Osteoblast (primary cell): ENCODE data around the gene PTPRB. TPM values are rescaled to one million over a fixed set of nuclear protein-coding genes. Genes with fewer than 3 reads are reported as not detected.

ENCODE experiments used
- DNase-seq: peaks from one replicate; pipeline ENCODE4 v3.0.0; 2011; ENCODE audit warnings: low spot score, mixed read lengths; ENCODE audit not compliant: insufficient read length; ENCODE audit errors: missing footprints
- H2AFZ ChIP-seq: 2 replicates; pipeline ENCODE4 v1.6.0; 2011; ENCODE audit warnings: mild to moderate bottlenecking, low read length
- H3K27ac ChIP-seq: 2 replicates; pipeline ENCODE4 v1.5.1; 2011; ENCODE audit warnings: mild to moderate bottlenecking, low read depth, low read length, moderate library complexity
- H3K27me3 ChIP-seq: 2 replicates; pipeline ENCODE4 v1.6.0; 2012; ENCODE audit warnings: mild to moderate bottlenecking, control low read depth, inconsistent platforms, low read length, moderate library complexity; ENCODE audit not compliant: insufficient read depth
- H3K36me3 ChIP-seq: 2 replicates; pipeline ENCODE4 v1.5.1; 2011; ENCODE audit warnings: mild to moderate bottlenecking, low read length, control low read depth, moderate library complexity; ENCODE audit not compliant: insufficient read depth
- H3K4me1 ChIP-seq: 2 replicates; pipeline ENCODE4 v1.5.1; 2011; ENCODE audit warnings: mild to moderate bottlenecking, low read length, control low read depth, moderate library complexity; ENCODE audit not compliant: insufficient read depth
- H3K4me2 ChIP-seq: 2 replicates; pipeline ENCODE4 v1.6.0; 2011; ENCODE audit warnings: mild to moderate bottlenecking, low read length; ENCODE audit not compliant: insufficient read depth
- H3K4me3 ChIP-seq: fragments of 200-600 bp; sonication (generic); 3 replicates; pipeline ENCODE4 v1.5.1; 2012; ENCODE audit warnings: mild to moderate bottlenecking, low read length, inconsistent platforms; ENCODE audit not compliant: insufficient read depth
- H3K79me2 ChIP-seq: 2 replicates; pipeline ENCODE4 v1.6.0; 2012; ENCODE audit warnings: mild to moderate bottlenecking, low read length, control low read depth, inconsistent platforms; ENCODE audit not compliant: insufficient read depth
- H3K9me3 ChIP-seq: 2 replicates; pipeline ENCODE4 v1.5.1; 2011; ENCODE audit warnings: low read depth, low read length, control low read depth
- H4K20me1 ChIP-seq: 2 replicates; pipeline ENCODE4 v1.6.0; 2012; ENCODE audit warnings: mild to moderate bottlenecking, low read length, control low read depth; ENCODE audit not compliant: insufficient read depth
- CTCF ChIP-seq: IDR thresholded peaks from 2 replicates; pipeline ENCODE4 v1.5.1; 2011; ENCODE audit warnings: mild to moderate bottlenecking, low read depth, low read length, moderate library complexity; ENCODE audit errors: extremely low read depth
- total RNA-seq: library from RNA; depleted of rRNA; stranded (reverse); fragments of >200 nt; gene quantifications from 2 replicates; pipeline ENCODE4 v1.2.3, GENCODE V29; 2012

PTPRB gene
- total RNA-seq, 1 donor = 1.1 TPM

- H3K9me3 ChIP-seq = no peaks in the 10 kb centered on the region
- DNase-seq = no peak
- no peak for TF ChIP-seq CTCF
- H3K79me2 ChIP-seq = no peaks in the 10 kb centered on the region
- H3K4me2 ChIP-seq = no peak overlapping the region
- H4K20me1 ChIP-seq = no peaks in the 10 kb centered on the region
- no peak overlapping the region for H3K27ac ChIP-seq
- H2AFZ ChIP-seq = no peak overlapping the region
- H3K27me3 ChIP-seq = peaks cover 16% of the 10 kb centered on the region
- no peak overlapping the region for H3K4me3 ChIP-seq
- no peaks in the 10 kb centered on the region for H3K36me3 ChIP-seq
- peaks cover 7% of the 10 kb centered on the region for H3K4me1 ChIP-seq
Observed at GRCh38 chr12:70608184-70608583, 29.0 kb downstream of the PTPRB start.

GRCh38 chr12:70607107-70607506 is 30.1 kb downstream of the PTPRB start:
- no peak for DNase-seq
- no peaks in the 10 kb centered on the region for H3K79me2 ChIP-seq
- H3K4me1 ChIP-seq = peaks cover 7% of the 10 kb centered on the region
- no peak overlapping the region for H3K27ac ChIP-seq
- no peak overlapping the region for H2AFZ ChIP-seq
- H4K20me1 ChIP-seq = no peaks in the 10 kb centered on the region
- H3K27me3 ChIP-seq = peaks cover 13% of the 10 kb centered on the region
- H3K9me3 ChIP-seq = no peaks in the 10 kb centered on the region
- H3K4me3 ChIP-seq = no peak overlapping the region
- no peaks in the 10 kb centered on the region for H3K36me3 ChIP-seq
- TF ChIP-seq CTCF = no peak
- no peak overlapping the region for H3K4me2 ChIP-seq

- Histone ChIP-seq H3K4me2 (no peak overlapping the region), H3K36me3 (no peaks in the 10 kb centered on the region), H3K27me3 (peaks cover 13% of the 10 kb centered on the region), H3K79me2 (no peaks in the 10 kb centered on the region), H3K9me3 (no peaks in the 10 kb centered on the region), H4K20me1 (no peaks in the 10 kb centered on the region), H3K4me1 (peaks cover 7% of the 10 kb centered on the region), H3K4me3 (no peak overlapping the region), H3K27ac (no peak overlapping the region), H2AFZ (no peak overlapping the region)
- DNase-seq = no peak
- no peak for TF ChIP-seq CTCF
Observed at GRCh38 chr12:70605976-70606375, 31.3 kb downstream of the PTPRB start.

GRCh38 chr12:70604662-70605061 is 32.6 kb downstream of the PTPRB start:
- Histone ChIP-seq H3K4me2 (no peak overlapping the region), H2AFZ (no peak overlapping the region), H3K9me3 (no peaks in the 10 kb centered on the region), H3K36me3 (no peaks in the 10 kb centered on the region), H4K20me1 (no peaks in the 10 kb centered on the region), H3K4me3 (no peak overlapping the region), H3K27ac (no peak overlapping the region), H3K4me1 (peaks cover 7% of the 10 kb centered on the region), H3K79me2 (no peaks in the 10 kb centered on the region), H3K27me3 (peaks cover 13% of the 10 kb centered on the region)
- TF ChIP-seq CTCF = no peak
- DNase-seq = no peak
